GM10266 (cell line): ENCODE data around the gene TMPRSS11D.

ENCODE experiments used
- DNase-seq: peaks from one replicate; pipeline ENCODE4 v3.0.0; 2012; ENCODE audit errors: extremely low spot score
- CTCF ChIP-seq: IDR thresholded peaks from 2 replicates; pipeline ENCODE4 v1.5.1; 2012; ENCODE audit warnings: mild to moderate bottlenecking, low read depth; ENCODE audit not compliant: control insufficient read depth, insufficient read depth; ENCODE audit errors: missing control alignments

TMPRSS11D gene

GRCh38 chr4:67892253-67892652, 8.5 kb upstream of the TMPRSS11D start:
- no peak for DNase-seq
- TF ChIP-seq CTCF: no peak

GRCh38 chr4:67891645-67892044, 7.8 kb upstream of the TMPRSS11D start:
- DNase-seq: no peak
- no peak for TF ChIP-seq CTCF

GRCh38 chr4:67886281-67886680, 2.5 kb upstream of the TMPRSS11D start:
- no peak for TF ChIP-seq CTCF
- DNase-seq: no peak

GRCh38 chr4:67885762-67886161, 2.0 kb upstream of the TMPRSS11D start:
- no peak for DNase-seq
- TF ChIP-seq CTCF: no peak

- DNase-seq: no peak
- TF ChIP-seq CTCF: no peak
Observed at GRCh38 chr4:67884701-67885100, 899 bp upstream of the TMPRSS11D start.

- no peak for DNase-seq
- TF ChIP-seq CTCF: no peak
Observed at GRCh38 chr4:67883458-67883857, 344 bp downstream of the TMPRSS11D start.

- no peak for DNase-seq
- TF ChIP-seq CTCF: no peak
Observed at GRCh38 chr4:67880866-67881610, 2.8 kb downstream of the TMPRSS11D start.
